Neural progenitor cell (in vitro differentiated cells): ENCODE data around the gene TNFRSF8. TPM values are rescaled to one million over a fixed set of nuclear protein-coding genes. Genes with fewer than 3 reads are reported as not detected.

Experiments
- DNase-seq: peaks from one replicate; pipeline ENCODE4 v3.0.0-alpha.2; 2016; ENCODE audit warnings: low spot score
- H2AFZ ChIP-seq: fragments of 200-600 bp; sonication (generic); replicated peaks from 2 replicates; pipeline ENCODE4 v1.6.1; 2016; ENCODE audit warnings: antibody characterized with exemption
- H3F3A ChIP-seq: fragments of 200-600 bp; sonication (generic); 2 replicates; pipeline ENCODE4 v1.6.1; 2016; ENCODE audit warnings: antibody characterized with exemption, low read depth
- H3K27ac ChIP-seq: fragments of 200-600 bp; sonication (generic); 2 replicates; pipeline ENCODE4 v1.5.1; 2016; ENCODE audit warnings: mild to moderate bottlenecking
- H3K27me3 ChIP-seq: fragments of 200-600 bp; sonication (generic); 2 replicates; pipeline ENCODE4 v1.6.1; 2016; ENCODE audit warnings: mild to moderate bottlenecking, moderate library complexity
- H3K36me3 ChIP-seq: fragments of 200-600 bp; sonication (generic); 2 replicates; pipeline ENCODE4 v1.5.1; 2016
- H3K4me1 ChIP-seq: fragments of 200-600 bp; sonication (generic); 2 replicates; pipeline ENCODE4 v1.6.1; 2016; ENCODE audit warnings: mixed run types
- H3K4me2 ChIP-seq: fragments of 200-600 bp; sonication (generic); 2 replicates; pipeline ENCODE4 v1.6.1; 2016
- H3K4me3 ChIP-seq: fragments of 200-600 bp; sonication (generic); 2 replicates; pipeline ENCODE4 v1.5.1; 2016
- H3K79me2 ChIP-seq: fragments of 200-600 bp; sonication (generic); 2 replicates; pipeline ENCODE4 v1.6.1; 2016; ENCODE audit warnings: low read depth
- H3K9ac ChIP-seq: fragments of 200-600 bp; sonication (generic); 2 replicates; pipeline ENCODE4 v1.6.1; 2016
- H3K9me3 ChIP-seq: fragments of 200-600 bp; sonication (generic); 2 replicates; pipeline ENCODE4 v1.5.1; 2016; ENCODE audit warnings: low read depth
- H4K20me1 ChIP-seq: fragments of 200-600 bp; sonication (generic); 2 replicates; pipeline ENCODE4 v1.6.1; 2016; ENCODE audit warnings: low read depth
- H3K27ac Mint-ChIP-seq: 3 replicates; pipeline ENCODE4 v1.8.0; 2021; ENCODE audit warnings: mixed read lengths
- H3K27me3 Mint-ChIP-seq: 2 replicates; pipeline ENCODE4 v1.8.0; 2022; ENCODE audit warnings: low read depth, mild to moderate bottlenecking, inconsistent platforms, moderate library complexity, mixed read lengths; ENCODE audit not compliant: insufficient read depth
- H3K36me3 Mint-ChIP-seq: 3 replicates; pipeline ENCODE4 v1.8.0; 2021; ENCODE audit warnings: mixed read lengths
- H3K4me1 Mint-ChIP-seq: 3 replicates; pipeline ENCODE4 v1.8.0; 2021; ENCODE audit warnings: mixed read lengths
- H3K4me3 Mint-ChIP-seq: 3 replicates; pipeline ENCODE4 v1.8.0; 2021; ENCODE audit warnings: mild to moderate bottlenecking, moderate library complexity, mixed read lengths
- H3K9me3 Mint-ChIP-seq: 3 replicates; pipeline ENCODE4 v1.8.0; 2020; ENCODE audit warnings: mixed read lengths
- EZH2 ChIP-seq: fragments of 200-600 bp; sonication (generic); IDR thresholded peaks from 2 replicates; pipeline ENCODE4 v1.6.1; 2017; ENCODE audit warnings: antibody characterized with exemption, mild to moderate bottlenecking, moderate library complexity
- EZH2phosphoT487 ChIP-seq: fragments of 200-600 bp; sonication (generic); IDR thresholded peaks from 2 replicates; pipeline ENCODE4 v1.6.1; 2017; ENCODE audit warnings: antibody characterized with exemption
- total RNA-seq: library from RNA; depleted of rRNA; stranded (reverse); fragments of >200 nt; gene quantifications from 2 replicates; pipeline ENCODE4 v1.2.3, GENCODE V29; 2015; ENCODE audit warnings: low replicate concordance
- TF ChIP-seq, protein P1 (sequence below): fragments of 200-600 bp; sonication (generic); IDR thresholded peaks from 2 replicates; pipeline ENCODE4 v1.5.1; 2017; ENCODE audit warnings: antibody characterized with exemption, mild to moderate bottlenecking

Gene TNFRSF8
- total RNA-seq, 1 donor from 2014 or later = not detected

DNA sequence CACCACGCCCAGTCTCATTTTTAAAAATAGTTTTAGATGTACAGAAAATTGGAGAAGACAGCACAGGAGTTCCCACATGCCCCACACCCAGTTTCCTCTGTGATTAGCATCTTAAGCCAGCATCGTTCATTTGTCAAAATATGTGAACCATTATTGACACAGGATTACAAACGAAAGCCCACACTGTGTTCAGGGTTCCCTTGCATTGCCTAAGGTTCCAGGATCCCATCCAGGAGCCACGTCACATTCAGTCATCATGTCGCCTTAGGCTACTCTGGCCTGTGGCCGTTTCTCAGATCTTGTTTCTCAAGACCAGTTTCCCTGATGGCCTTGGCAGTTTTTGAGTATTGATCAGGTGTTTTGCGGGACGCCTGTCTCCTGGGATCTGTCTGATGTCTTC, 69.0 kb downstream of the TNFRSF8 start:
- Histone ChIP-seq H3K9ac (no peak overlapping the region), H3F3A (no peaks in the 10 kb centered on the region), H3K4me1 (no peaks in the 10 kb centered on the region), H3K4me2 (no peak overlapping the region), H4K20me1 (no peaks in the 10 kb centered on the region), H3K9me3 (no peaks in the 10 kb centered on the region), H3K27ac (no peak overlapping the region), H3K4me3 (no peak overlapping the region), H3K79me2 (no peaks in the 10 kb centered on the region), H3K36me3 (no peaks in the 10 kb centered on the region), H2AFZ (no peak overlapping the region), H3K27me3 (no peaks in the 10 kb centered on the region)
- Mint-ChIP-seq H3K4me1 (peaks cover 8% of the 10 kb centered on the region), H3K27me3 (no peaks in the 10 kb centered on the region), H3K4me3 (no peak overlapping the region), H3K36me3 (no peaks in the 10 kb centered on the region), H3K27ac (no peak overlapping the region), H3K9me3 (no peaks in the 10 kb centered on the region)
- no peak for DNase-seq
- TF ChIP-seq, protein P1, sequence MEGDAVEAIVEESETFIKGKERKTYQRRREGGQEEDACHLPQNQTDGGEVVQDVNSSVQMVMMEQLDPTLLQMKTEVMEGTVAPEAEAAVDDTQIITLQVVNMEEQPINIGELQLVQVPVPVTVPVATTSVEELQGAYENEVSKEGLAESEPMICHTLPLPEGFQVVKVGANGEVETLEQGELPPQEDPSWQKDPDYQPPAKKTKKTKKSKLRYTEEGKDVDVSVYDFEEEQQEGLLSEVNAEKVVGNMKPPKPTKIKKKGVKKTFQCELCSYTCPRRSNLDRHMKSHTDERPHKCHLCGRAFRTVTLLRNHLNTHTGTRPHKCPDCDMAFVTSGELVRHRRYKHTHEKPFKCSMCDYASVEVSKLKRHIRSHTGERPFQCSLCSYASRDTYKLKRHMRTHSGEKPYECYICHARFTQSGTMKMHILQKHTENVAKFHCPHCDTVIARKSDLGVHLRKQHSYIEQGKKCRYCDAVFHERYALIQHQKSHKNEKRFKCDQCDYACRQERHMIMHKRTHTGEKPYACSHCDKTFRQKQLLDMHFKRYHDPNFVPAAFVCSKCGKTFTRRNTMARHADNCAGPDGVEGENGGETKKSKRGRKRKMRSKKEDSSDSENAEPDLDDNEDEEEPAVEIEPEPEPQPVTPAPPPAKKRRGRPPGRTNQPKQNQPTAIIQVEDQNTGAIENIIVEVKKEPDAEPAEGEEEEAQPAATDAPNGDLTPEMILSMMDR = no peak
- TF ChIP-seq EZH2phosphoT487 = no peak
- no peak for TF ChIP-seq EZH2

DNA sequence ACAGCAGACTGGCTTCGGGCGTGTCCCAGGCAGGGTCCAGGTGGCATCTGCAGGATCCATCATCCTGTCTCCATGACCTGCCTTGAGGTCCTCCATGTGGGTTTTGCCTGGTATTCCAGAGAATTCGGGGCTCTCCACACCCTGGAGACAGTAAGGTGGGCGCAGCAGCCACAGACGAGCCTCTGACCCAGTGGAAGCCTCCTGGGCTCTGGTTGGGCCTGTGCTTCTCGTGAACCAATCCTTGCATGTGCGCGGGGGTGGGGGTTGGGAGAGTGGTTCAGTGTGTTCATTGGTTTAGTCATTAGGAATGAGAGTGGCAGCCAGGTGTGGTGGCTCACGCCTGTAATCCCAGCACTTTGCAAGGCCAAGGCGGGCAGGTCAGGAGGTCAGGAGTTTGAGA, 71.6 kb downstream of the TNFRSF8 start:
- Histone ChIP-seq H3K79me2 (no peaks in the 10 kb centered on the region), H3K4me2 (no peak overlapping the region), H4K20me1 (no peaks in the 10 kb centered on the region), H3K36me3 (no peaks in the 10 kb centered on the region), H2AFZ (no peak overlapping the region), H3K9me3 (no peaks in the 10 kb centered on the region), H3K4me1 (no peaks in the 10 kb centered on the region), H3K4me3 (no peak overlapping the region), H3F3A (no peaks in the 10 kb centered on the region), H3K27me3 (no peaks in the 10 kb centered on the region), H3K9ac (no peak overlapping the region), H3K27ac (no peak overlapping the region)
- TF ChIP-seq EZH2phosphoT487 = no peak
- no peak for TF ChIP-seq EZH2
- TF ChIP-seq, protein P1 = no peak
- Mint-ChIP-seq H3K27me3 (peaks cover 2% of the 10 kb centered on the region), H3K27ac (no peak overlapping the region), H3K9me3 (no peaks in the 10 kb centered on the region), H3K4me1 (peaks cover 8% of the 10 kb centered on the region), H3K36me3 (no peaks in the 10 kb centered on the region), H3K4me3 (no peak overlapping the region)
- DNase-seq = no peak

DNA sequence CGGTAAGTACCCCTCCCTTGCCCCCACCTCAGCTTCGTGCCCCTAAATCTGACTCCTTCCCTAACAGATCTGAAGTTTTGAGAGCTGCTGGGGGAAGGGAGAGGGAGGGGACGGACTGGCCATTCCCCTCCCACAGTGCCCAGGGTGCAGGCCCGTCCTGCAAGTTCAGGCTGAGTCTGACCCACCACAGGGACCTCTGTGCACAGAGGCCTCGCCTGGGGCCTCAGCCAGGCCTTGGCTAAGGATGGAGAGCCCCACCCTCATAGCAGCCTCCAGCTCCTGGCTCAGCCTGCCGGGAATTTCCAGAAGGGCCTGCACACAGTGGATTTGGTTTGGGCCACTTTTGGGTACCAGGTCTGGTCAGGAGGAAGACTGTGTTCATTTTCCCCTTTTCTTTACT, 72.5 kb downstream of the TNFRSF8 start:
- Histone ChIP-seq H3K4me1 (no peaks in the 10 kb centered on the region), H3K27me3 (no peaks in the 10 kb centered on the region), H4K20me1 (no peaks in the 10 kb centered on the region), H3K79me2 (no peaks in the 10 kb centered on the region), H3K4me2 (no peak overlapping the region), H3K9ac (no peak overlapping the region), H3K36me3 (no peaks in the 10 kb centered on the region), H3K4me3 (no peak overlapping the region), H2AFZ (no peak overlapping the region), H3K9me3 (no peaks in the 10 kb centered on the region), H3F3A (no peaks in the 10 kb centered on the region), H3K27ac (no peak overlapping the region)
- H3K27ac Mint-ChIP-seq = no peak overlapping the region
- TF ChIP-seq EZH2 = no peak
- TF ChIP-seq, protein P1 = no peak
- TF ChIP-seq EZH2phosphoT487 = no peak
- peaks cover 2% of the 10 kb centered on the region for H3K27me3 Mint-ChIP-seq
- H3K4me1 Mint-ChIP-seq = peaks cover 3% of the 10 kb centered on the region
- DNase-seq = no peak
- no peaks in the 10 kb centered on the region for H3K9me3 Mint-ChIP-seq
- H3K36me3 Mint-ChIP-seq = no peaks in the 10 kb centered on the region
- H3K4me3 Mint-ChIP-seq = no peak overlapping the region
